Loucy (cell line): ENCODE measurements around the gene C3orf20.

Experiments
- H2AFZ ChIP-seq: fragments of 200-600 bp; sonication (generic); 2 replicates; pipeline ENCODE4 v1.6.0; 2016; ENCODE audit warnings: antibody characterized with exemption, mild to moderate bottlenecking, low read length, moderate library complexity
- H3F3A ChIP-seq: fragments of 200-600 bp; 2 replicates; pipeline ENCODE4 v1.6.0; 2016; ENCODE audit warnings: antibody characterized with exemption, low read depth, mild to moderate bottlenecking
- H3K27me3 ChIP-seq: fragments of 200-600 bp; sonication (generic); 2 replicates; pipeline ENCODE4 v1.6.1; 2014; ENCODE audit warnings: low read length, mild to moderate bottlenecking; ENCODE audit not compliant: insufficient read depth, poor library complexity, severe bottlenecking
- H3K36me3 ChIP-seq: fragments of 200-600 bp; sonication (generic); 2 replicates; pipeline ENCODE4 v1.6.1; 2016; ENCODE audit warnings: low read length; ENCODE audit not compliant: insufficient read depth
- H3K4me1 ChIP-seq: fragments of 200-600 bp; sonication (generic); 2 replicates; pipeline ENCODE4 v1.5.1; 2014; ENCODE audit warnings: low read length, mild to moderate bottlenecking; ENCODE audit not compliant: insufficient read depth, poor library complexity, severe bottlenecking
- H3K4me2 ChIP-seq: fragments of 200-600 bp; sonication (generic); 2 replicates; pipeline ENCODE4 v1.6.0; 2014; ENCODE audit warnings: antibody characterized with exemption, low read length, low read depth, mild to moderate bottlenecking; ENCODE audit not compliant: poor library complexity, severe bottlenecking
- H3K4me3 ChIP-seq: fragments of 200-600 bp; sonication (generic); 2 replicates; pipeline ENCODE4 v1.5.1; 2014; ENCODE audit warnings: low read length, mild to moderate bottlenecking, mixed read lengths; ENCODE audit not compliant: poor library complexity, severe bottlenecking
- H3K79me2 ChIP-seq: fragments of 200-600 bp; sonication (generic); 2 replicates; pipeline ENCODE4 v1.6.1; 2014; ENCODE audit warnings: low read length; ENCODE audit not compliant: insufficient read depth
- H3K9ac ChIP-seq: fragments of 200-600 bp; sonication (generic); 2 replicates; pipeline ENCODE4 v1.6.0; 2014; ENCODE audit warnings: mild to moderate bottlenecking, low read depth, low read length, moderate library complexity; ENCODE audit not compliant: poor library complexity, severe bottlenecking
- H3K9me2 ChIP-seq: fragments of 200-600 bp; sonication (generic); replicated peaks from 2 replicates; pipeline ENCODE4 v1.6.1; 2016; ENCODE audit warnings: low read depth, low read length, mixed read lengths
- H3K9me3 ChIP-seq: fragments of 200-600 bp; sonication (generic); 2 replicates; pipeline ENCODE4 v1.6.1; 2014; ENCODE audit warnings: mild to moderate bottlenecking, antibody characterized with exemption, low read length, low read depth; ENCODE audit not compliant: insufficient read depth
- H4K20me1 ChIP-seq: fragments of 200-600 bp; sonication (generic); 2 replicates; pipeline ENCODE4 v1.6.0; 2014; ENCODE audit warnings: antibody characterized with exemption, low read length, mild to moderate bottlenecking; ENCODE audit not compliant: insufficient read depth, poor library complexity, severe bottlenecking
- EZH2phosphoT487 ChIP-seq: fragments of 200-600 bp; IDR thresholded peaks from 2 replicates; pipeline ENCODE4 v1.6.1; 2018; ENCODE audit warnings: antibody characterized with exemption, mild to moderate bottlenecking, moderate library complexity, borderline replicate concordance
- TF ChIP-seq, protein P1 (sequence below): fragments of 200-600 bp; sonication (generic); conservative IDR thresholded peaks from 2 replicates; pipeline ENCODE4 v1.5.1; 2014; ENCODE audit warnings: mild to moderate bottlenecking, antibody characterized with exemption, low read length

The C3orf20 gene

DNA sequence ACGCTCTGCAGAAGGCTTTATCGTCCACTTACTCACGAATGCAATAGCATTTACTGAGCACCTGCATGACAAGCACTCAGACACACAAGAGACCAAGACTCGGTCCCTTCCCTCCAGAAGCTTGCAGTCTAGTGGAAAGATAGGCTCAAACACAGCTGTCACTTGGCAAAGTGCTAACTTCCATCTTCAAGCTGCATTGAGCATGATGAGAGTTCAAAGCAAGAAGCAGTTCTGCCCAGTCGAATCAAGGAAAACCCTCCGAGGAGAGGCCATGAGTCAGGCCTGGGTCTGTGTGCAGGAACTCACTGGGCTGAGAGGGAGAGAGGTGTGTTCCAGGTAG, 51.5 kb downstream of the C3orf20 start:
- no peaks in the 10 kb centered on the region for H3F3A ChIP-seq
- no peaks in the 10 kb centered on the region for H3K79me2 ChIP-seq
- H3K9me2 ChIP-seq = no peaks in the 10 kb centered on the region
- no peaks in the 10 kb centered on the region for H3K4me1 ChIP-seq
- no peaks in the 10 kb centered on the region for H3K36me3 ChIP-seq
- H2AFZ ChIP-seq = no peak overlapping the region
- no peak overlapping the region for H3K9ac ChIP-seq
- no peaks in the 10 kb centered on the region for H3K9me3 ChIP-seq
- no peaks in the 10 kb centered on the region for H4K20me1 ChIP-seq
- TF ChIP-seq EZH2phosphoT487 = no peak
- TF ChIP-seq, protein P1, sequence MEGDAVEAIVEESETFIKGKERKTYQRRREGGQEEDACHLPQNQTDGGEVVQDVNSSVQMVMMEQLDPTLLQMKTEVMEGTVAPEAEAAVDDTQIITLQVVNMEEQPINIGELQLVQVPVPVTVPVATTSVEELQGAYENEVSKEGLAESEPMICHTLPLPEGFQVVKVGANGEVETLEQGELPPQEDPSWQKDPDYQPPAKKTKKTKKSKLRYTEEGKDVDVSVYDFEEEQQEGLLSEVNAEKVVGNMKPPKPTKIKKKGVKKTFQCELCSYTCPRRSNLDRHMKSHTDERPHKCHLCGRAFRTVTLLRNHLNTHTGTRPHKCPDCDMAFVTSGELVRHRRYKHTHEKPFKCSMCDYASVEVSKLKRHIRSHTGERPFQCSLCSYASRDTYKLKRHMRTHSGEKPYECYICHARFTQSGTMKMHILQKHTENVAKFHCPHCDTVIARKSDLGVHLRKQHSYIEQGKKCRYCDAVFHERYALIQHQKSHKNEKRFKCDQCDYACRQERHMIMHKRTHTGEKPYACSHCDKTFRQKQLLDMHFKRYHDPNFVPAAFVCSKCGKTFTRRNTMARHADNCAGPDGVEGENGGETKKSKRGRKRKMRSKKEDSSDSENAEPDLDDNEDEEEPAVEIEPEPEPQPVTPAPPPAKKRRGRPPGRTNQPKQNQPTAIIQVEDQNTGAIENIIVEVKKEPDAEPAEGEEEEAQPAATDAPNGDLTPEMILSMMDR = no peak
- no peak overlapping the region for H3K4me3 ChIP-seq
- H3K4me2 ChIP-seq = no peak overlapping the region
- no peaks in the 10 kb centered on the region for H3K27me3 ChIP-seq

DNA sequence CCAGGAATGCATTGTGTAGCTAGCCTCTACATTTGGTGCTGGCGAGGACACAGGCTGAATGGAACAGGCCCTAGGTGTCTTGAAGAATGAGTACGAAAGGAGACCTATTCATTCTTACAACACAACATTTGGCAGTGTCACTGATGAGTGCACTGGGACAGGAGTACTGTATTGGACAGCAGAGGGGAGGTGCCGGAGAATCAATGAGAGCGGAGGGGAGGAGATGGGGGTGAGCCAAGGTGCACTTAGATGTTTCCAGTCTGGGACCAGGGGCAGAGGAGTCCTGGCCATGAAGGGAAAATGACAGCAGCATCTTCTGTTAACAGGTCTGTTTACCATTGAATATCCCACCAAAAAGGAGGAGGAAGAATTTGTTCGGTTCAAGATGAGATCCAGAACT, 53.2 kb downstream of the C3orf20 start:
- Histone ChIP-seq H3K27me3 (no peaks in the 10 kb centered on the region), H3K9me2 (no peaks in the 10 kb centered on the region), H2AFZ (no peak overlapping the region), H3K4me2 (no peak overlapping the region), H3K9ac (no peak overlapping the region), H3K79me2 (no peaks in the 10 kb centered on the region), H3K9me3 (no peaks in the 10 kb centered on the region), H3K36me3 (no peaks in the 10 kb centered on the region), H4K20me1 (no peaks in the 10 kb centered on the region), H3K4me1 (no peaks in the 10 kb centered on the region), H3F3A (no peaks in the 10 kb centered on the region), H3K4me3 (no peak overlapping the region)
- TF ChIP-seq, protein P1 = no peak
- TF ChIP-seq EZH2phosphoT487 = no peak

DNA sequence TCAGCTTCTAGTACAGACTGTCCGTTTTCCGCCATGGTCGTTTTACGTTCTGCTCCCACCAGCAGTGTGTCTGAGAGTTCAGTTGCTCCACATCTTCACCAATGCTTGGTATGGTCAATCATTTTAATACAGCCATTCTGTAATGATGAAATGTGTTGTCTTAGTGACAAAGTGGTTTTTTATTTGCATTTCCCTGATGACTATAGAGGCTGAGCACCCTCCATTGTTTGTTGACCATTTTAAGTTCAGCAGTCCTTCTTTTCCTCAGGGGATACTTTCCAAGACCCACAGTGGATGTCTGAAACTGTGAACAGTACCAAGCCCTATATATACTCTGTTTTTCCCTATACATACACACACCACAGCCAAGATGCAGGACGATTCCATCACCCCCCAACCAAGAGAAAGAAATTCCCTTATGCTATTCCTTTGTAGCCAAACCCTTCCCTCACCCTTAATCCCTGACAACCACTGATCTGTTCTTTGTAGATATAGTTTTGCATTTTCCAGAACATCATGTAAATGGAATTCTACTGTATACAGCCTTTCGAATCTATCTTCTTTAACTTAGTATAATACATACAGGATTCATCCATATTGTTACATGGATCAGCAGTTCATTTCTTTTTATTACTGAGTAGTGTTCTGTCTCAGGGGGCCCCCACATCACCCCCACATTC, 55.9 kb downstream of the C3orf20 start:
- TF ChIP-seq, protein P1 = no peak
- TF ChIP-seq EZH2phosphoT487 = no peak
- Histone ChIP-seq H2AFZ (no peak overlapping the region), H3K4me2 (no peak overlapping the region), H3K4me3 (no peak overlapping the region), H3F3A (no peaks in the 10 kb centered on the region), H3K79me2 (no peaks in the 10 kb centered on the region), H3K9me2 (no peaks in the 10 kb centered on the region), H3K27me3 (no peaks in the 10 kb centered on the region), H3K9ac (no peak overlapping the region), H4K20me1 (no peaks in the 10 kb centered on the region), H3K9me3 (no peaks in the 10 kb centered on the region), H3K36me3 (no peaks in the 10 kb centered on the region), H3K4me1 (no peaks in the 10 kb centered on the region)
